Endodermal cell (in vitro differentiated cells): Measurements from ENCODE around the gene CD3E. TPM values are rescaled to one million over a fixed set of nuclear protein-coding genes. Genes with fewer than 3 reads are reported as not detected.
A peak's percentile ranks its signal among the peaks of the same experiment; 100 is the strongest.

Experiments used
- DNase-seq: peaks from one replicate; pipeline ENCODE4 v3.0.0-alpha.2; 2017
- H3K27ac ChIP-seq: 2 replicates; pipeline ENCODE4 v1.5.1; 2013; ENCODE audit warnings: mild to moderate bottlenecking, low read depth, low read length, moderate library complexity
- H3K27me3 ChIP-seq: 2 replicates; pipeline ENCODE4 v1.6.1; 2013; ENCODE audit warnings: mild to moderate bottlenecking, low read length, moderate library complexity; ENCODE audit not compliant: insufficient read depth, control insufficient read depth, poor library complexity, severe bottlenecking
- H3K36me3 ChIP-seq: 2 replicates; pipeline ENCODE4 v1.7.0; 2013; ENCODE audit warnings: mild to moderate bottlenecking, low read length, moderate library complexity; ENCODE audit not compliant: control insufficient read depth, insufficient read depth
- H3K4me1 ChIP-seq: one replicate; pipeline ENCODE4 v1.7.0; 2013; ENCODE audit warnings: low read length; ENCODE audit not compliant: control insufficient read depth, insufficient read depth
- H3K4me3 ChIP-seq: 2 replicates; pipeline ENCODE4 v1.5.1; 2013; ENCODE audit warnings: mild to moderate bottlenecking, low read length, moderate library complexity
- H3K9ac ChIP-seq: 2 replicates; pipeline ENCODE4 v1.6.1; 2013; ENCODE audit warnings: mild to moderate bottlenecking, low read length, moderate library complexity; ENCODE audit not compliant: poor library complexity, severe bottlenecking; ENCODE audit errors: extremely low read depth
- H3K9me3 ChIP-seq: 2 replicates; pipeline ENCODE4 v1.6.1; 2013; ENCODE audit warnings: mild to moderate bottlenecking, low read length, moderate library complexity; ENCODE audit not compliant: control insufficient read depth
- H3K27ac Mint-ChIP-seq: 2 replicates; pipeline ENCODE4 v1.8.0; 2020; ENCODE audit warnings: mixed read lengths
- H3K27me3 Mint-ChIP-seq: 2 replicates; pipeline ENCODE4 v1.8.0; 2021; ENCODE audit warnings: mild to moderate bottlenecking, mixed read lengths; ENCODE audit not compliant: insufficient read depth
- H3K36me3 Mint-ChIP-seq: 2 replicates; pipeline ENCODE4 v1.8.0; 2020; ENCODE audit warnings: low read depth, mixed read lengths
- H3K4me1 Mint-ChIP-seq: 2 replicates; pipeline ENCODE4 v1.8.0; 2020; ENCODE audit warnings: mixed read lengths
- H3K4me3 Mint-ChIP-seq: 2 replicates; pipeline ENCODE4 v1.8.0; 2020; ENCODE audit warnings: mild to moderate bottlenecking, moderate library complexity, mixed read lengths
- H3K9me3 Mint-ChIP-seq: 2 replicates; pipeline ENCODE4 v1.8.0; 2020; ENCODE audit warnings: mild to moderate bottlenecking, mixed read lengths
- CTCF ChIP-seq: fragments of 200-600 bp; sonication (generic); conservative IDR thresholded peaks from 2 replicates; pipeline ENCODE4 v1.5.0; 2021; ENCODE audit warnings: antibody characterized with exemption, mild to moderate bottlenecking
- WGBS, 2 experiments: methylation state at CpG; one replicate each; pipeline versions ENCODE4 v1.1.5 to v1.1.7; 2013; ENCODE audit warnings: missing lambda C conversion rate in 2 of 2, mixed read lengths in 1 of 2; ENCODE audit not compliant: insufficient coverage in 1 of 2, insufficient read length in 1 of 2; 5-methylcytosine and 5-hydroxymethylcytosine counted together
- long read RNA-seq, 4 experiments: library from polyadenylated mRNA in 2 of 4; library from RNA in 1 of 4; library from capped mRNA in 1 of 4; stranded (forward) in 3 of 4; unstranded in 1 of 4; transcript quantifications; one replicate each; pipeline ENCODE4 v2.0.0, GENCODE V29; 2020 to 2021; ENCODE audit warnings: inconsistent platforms in 1 of 4
- polyA plus RNA-seq, 2 experiments: library from polyadenylated mRNA; stranded (reverse); fragments of 50-300 nt; gene quantifications; one replicate each; pipeline ENCODE4 v1.2.3, GENCODE V29; 2013
- total RNA-seq, 2 donors: library from RNA; stranded (reverse); fragmentation: NEBNext Ultra II Directional in 1 of 2; extraction: Animal tissue kit (Norgen Biotek cat#: 25700) in 1 of 2; gene quantifications; 2 replicates in 1 of 2; 3 replicates in 1 of 2; pipeline ENCODE4 v1.2.1, GENCODE V29; 2021

Gene CD3E
- under 1 TPM in 1 of 2 donors, not detected in 1; 0.29 TPM for total RNA-seq
- not detected for polyA plus RNA-seq (2013, experiment 1 of 2)
- polyA plus RNA-seq (2013, experiment 2 of 2), result not detected
- long read RNA-seq, experiment 1, result 0 reads
- long read RNA-seq, experiment 2, result 0 reads
- long read RNA-seq, experiment 3, result 0 reads
- long read RNA-seq, experiment 4, partial matches to known transcripts, result 1 of 1 reads
- long read RNA-seq, experiment 4, other reads (novel, unspliced or antisense), result 0 of 1 reads

- H3K27ac ChIP-seq, result no peak within 1 kb of the TSS
- no peak for TF ChIP-seq CTCF
- no peaks in the 10 kb centered on the region for H3K4me1 ChIP-seq
- no peaks in the 10 kb centered on the region for H3K36me3 Mint-ChIP-seq
- peaks cover 18% of the 10 kb centered on the region for H3K27me3 ChIP-seq
- H3K9me3 Mint-ChIP-seq, result no peaks in the 10 kb centered on the region
- peaks cover 27% of the 10 kb centered on the region for H3K27me3 Mint-ChIP-seq
- no peak within 1 kb of the TSS for H3K9ac ChIP-seq
- no peaks in the 10 kb centered on the region for H3K36me3 ChIP-seq
- H3K4me1 Mint-ChIP-seq, result peaks cover 7% of the 10 kb centered on the region
- H3K4me3 ChIP-seq, result no peak within 1 kb of the TSS
- no peak for DNase-seq
- no peak within 1 kb of the TSS for H3K4me3 Mint-ChIP-seq
- WGBS, 2 experiments, result 90 to 100% methylated on average over 5 to 8 of the region's 8 CpGs
- H3K27ac Mint-ChIP-seq, result no peak within 1 kb of the TSS
- no peaks in the 10 kb centered on the region for H3K9me3 ChIP-seq
Observed at GRCh38 chr11:118304568-118305248, at the start of gene CD3E. TSS of gene CD3E (plus strand) at chr11:118304730. CDS start at chr11:118304953, 223 bp downstream.

GRCh38 chr11:118258410-118258809 is 46.1 kb upstream of the CD3E start:
- no peak overlapping the region for H3K27ac ChIP-seq
- H3K27me3 ChIP-seq, result peaks cover 70% of the 10 kb centered on the region
- H3K4me1 Mint-ChIP-seq, result peaks cover 7% of the 10 kb centered on the region
- peaks cover under 1% of the 10 kb centered on the region for H3K4me1 ChIP-seq
- no peaks in the 10 kb centered on the region for H3K36me3 ChIP-seq
- 0% methylated on average over 1 of the region's 1 CpG for WGBS, 2 experiments
- peaks cover 4% of the 10 kb centered on the region for H3K9me3 ChIP-seq
- H3K27ac Mint-ChIP-seq, result no peak overlapping the region
- DNase-seq, result no peak
- peaks cover 7% of the 10 kb centered on the region for H3K36me3 Mint-ChIP-seq
- peaks cover 41% of the 10 kb centered on the region for H3K27me3 Mint-ChIP-seq
- H3K4me3 Mint-ChIP-seq, result no peak overlapping the region
- H3K9me3 Mint-ChIP-seq, result no peaks in the 10 kb centered on the region
- peak; percentile 66 for TF ChIP-seq CTCF
- no peak overlapping the region for H3K9ac ChIP-seq
- H3K4me3 ChIP-seq, result no peak overlapping the region

GRCh38 chr11:118259138-118259537 is 45.4 kb upstream of the CD3E start:
- H3K4me3 Mint-ChIP-seq, result no peak overlapping the region
- no peaks in the 10 kb centered on the region for H3K9me3 Mint-ChIP-seq
- H3K27me3 Mint-ChIP-seq, result peaks cover 46% of the 10 kb centered on the region
- Histone ChIP-seq H3K27ac (no peak overlapping the region), H3K9ac (no peak overlapping the region), H3K9me3 (peaks cover 4% of the 10 kb centered on the region), H3K27me3 (peaks cover 66% of the 10 kb centered on the region), H3K4me1 (peaks cover 8% of the 10 kb centered on the region), H3K4me3 (no peak overlapping the region), H3K36me3 (no peaks in the 10 kb centered on the region)
- H3K27ac Mint-ChIP-seq, result no peak overlapping the region
- WGBS, 2 experiments, result 97 to 100% methylated on average over 1 of the region's 1 CpG
- TF ChIP-seq CTCF, result no peak
- peaks cover 14% of the 10 kb centered on the region for H3K4me1 Mint-ChIP-seq
- peaks cover 7% of the 10 kb centered on the region for H3K36me3 Mint-ChIP-seq
- no peak for DNase-seq
